Measurements from ENCODE around the gene SPG21.

The SPG21 gene

DNA sequence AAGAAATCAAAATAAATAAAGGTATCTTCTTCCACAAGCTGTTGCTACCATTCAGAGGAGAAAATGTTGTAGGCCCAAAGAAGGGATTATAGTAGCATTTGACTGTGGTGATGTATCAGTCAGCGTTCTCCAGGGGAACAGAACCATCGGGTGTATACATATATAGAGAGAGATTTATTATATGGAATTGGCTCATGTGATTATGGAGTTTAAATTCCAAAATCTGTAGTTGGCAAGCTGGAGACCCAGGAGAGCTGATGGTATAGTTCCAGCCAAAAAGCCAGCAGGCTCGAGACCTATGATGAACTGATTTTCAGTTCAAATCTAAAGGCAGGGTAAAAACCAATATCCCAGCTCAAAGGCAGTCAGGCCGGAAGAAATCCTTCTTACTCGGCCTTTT is 7.4 kb upstream of the SPG21 start:
- FAIRE-seq (no peak), DNase-seq (ENCODE audit: insufficient read length, low spot score) (no peak)

- no peak for FAIRE-seq
- no peak for DNase-seq (ENCODE audit: insufficient read length, low spot score)
Observed at GRCh38 chr15:64993290-64993689, 3.6 kb upstream of the SPG21 start.

DNA sequence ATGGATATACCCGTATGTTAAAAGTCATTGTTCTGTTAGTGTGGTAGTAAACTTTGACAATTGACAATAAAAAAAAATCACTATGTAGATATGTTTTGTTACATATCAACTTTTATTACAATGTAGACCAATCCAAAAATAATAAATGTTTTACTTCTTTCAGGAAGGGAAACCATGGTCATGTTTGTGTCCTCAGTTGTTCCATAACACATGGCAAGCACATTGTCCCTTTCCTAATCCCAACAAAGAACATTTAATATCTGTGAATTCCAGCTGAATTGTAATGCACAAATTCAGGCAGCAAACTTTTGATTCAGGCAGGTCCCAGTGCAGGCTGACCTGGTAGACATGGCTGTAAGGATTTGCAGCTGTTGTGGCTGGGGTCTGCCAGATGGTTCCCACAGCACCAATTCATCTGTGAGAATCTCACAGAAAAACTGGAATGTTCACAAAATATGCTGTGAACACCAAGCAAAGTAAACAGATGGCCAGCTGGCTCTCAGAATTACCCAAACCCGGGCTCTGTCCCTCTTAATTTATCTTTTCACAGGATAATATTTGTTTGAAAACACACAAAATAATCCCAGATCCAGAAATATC is 1.9 kb upstream of the SPG21 start:
- FAIRE-seq, result no peak
- DNase-seq (ENCODE audit: insufficient read length, low spot score), result no peak

GRCh38 chr15:64990168-64990470 is 405 bp upstream of the SPG21 start:
- FAIRE-seq (no peak), DNase-seq (ENCODE audit: insufficient read length, low spot score) (peak; percentile 12)

- FAIRE-seq (no peak), DNase-seq (ENCODE audit: insufficient read length, low spot score) (no peak)
Observed at GRCh38 chr15:64987136-64987535, 2.6 kb downstream of the SPG21 start.

DNA sequence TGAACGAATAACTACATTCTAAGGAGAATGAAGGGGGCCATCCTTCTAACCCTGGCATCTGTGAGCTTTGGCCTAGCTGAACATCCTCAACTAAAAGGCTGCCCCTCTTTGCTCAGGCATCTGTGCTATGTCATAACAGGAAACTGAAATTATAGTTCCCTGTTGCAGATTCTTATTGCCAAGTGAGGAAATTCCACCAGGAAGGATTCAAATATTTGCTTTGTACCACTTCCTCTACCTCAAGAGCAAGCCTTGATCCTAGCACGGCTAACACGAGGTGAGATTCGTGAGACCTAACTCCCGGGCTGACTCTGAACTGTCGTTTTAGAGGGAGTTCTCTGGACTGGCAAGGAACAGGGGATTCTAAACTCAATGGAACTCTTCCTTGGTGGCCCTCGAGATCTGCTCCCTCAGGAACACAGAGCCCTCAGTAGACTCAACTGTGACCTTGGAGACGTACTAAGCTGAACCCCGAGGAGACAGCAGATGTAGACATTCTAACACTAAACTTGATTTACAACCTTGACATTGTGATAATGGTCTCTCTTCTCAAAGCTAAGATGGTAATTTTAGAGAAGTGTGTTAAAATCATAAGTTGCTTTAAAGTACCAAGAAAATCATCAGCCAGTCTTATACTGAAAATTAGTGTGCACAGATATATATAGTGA is 4.2 kb downstream of the SPG21 start:
- DNase-seq (ENCODE audit: insufficient read length, low spot score) (no peak), FAIRE-seq (no peak)

GRCh38 chr15:64982472-64982871 is 7.2 kb downstream of the SPG21 start:
- DNase-seq (ENCODE audit: insufficient read length, low spot score) (no peak), FAIRE-seq (no peak)

DNA sequence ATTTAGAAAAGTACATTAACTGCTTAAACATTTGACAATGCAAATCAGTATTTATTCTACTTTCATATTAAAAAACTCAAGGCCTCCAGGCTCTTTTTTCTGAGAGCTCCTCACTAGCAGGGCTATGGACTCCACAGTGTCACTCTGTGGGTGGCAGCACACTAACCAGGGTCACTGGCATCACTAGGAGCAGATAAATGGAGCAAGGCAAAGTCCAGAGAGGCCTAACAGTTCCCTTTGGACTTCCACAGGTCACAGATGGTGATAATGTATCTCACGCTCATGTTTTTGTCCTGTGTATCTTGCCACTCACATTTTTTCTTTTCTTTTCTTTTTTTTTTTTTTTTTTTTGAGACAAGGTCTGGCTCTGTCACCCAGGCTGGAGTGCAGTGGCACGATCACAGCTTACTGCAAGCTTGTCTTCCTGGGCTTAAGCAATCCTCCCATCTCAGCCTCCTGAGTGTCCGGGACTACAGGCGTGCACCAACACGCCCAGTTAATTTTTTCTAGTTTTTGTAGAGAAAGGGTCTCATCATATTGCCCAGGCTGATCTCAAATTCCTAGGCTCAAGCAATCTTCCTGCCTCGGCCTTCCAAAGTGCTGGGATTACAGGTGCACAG is 7.8 kb downstream of the SPG21 start:
- FAIRE-seq (no peak), DNase-seq (ENCODE audit: insufficient read length, low spot score) (no peak)

DNA sequence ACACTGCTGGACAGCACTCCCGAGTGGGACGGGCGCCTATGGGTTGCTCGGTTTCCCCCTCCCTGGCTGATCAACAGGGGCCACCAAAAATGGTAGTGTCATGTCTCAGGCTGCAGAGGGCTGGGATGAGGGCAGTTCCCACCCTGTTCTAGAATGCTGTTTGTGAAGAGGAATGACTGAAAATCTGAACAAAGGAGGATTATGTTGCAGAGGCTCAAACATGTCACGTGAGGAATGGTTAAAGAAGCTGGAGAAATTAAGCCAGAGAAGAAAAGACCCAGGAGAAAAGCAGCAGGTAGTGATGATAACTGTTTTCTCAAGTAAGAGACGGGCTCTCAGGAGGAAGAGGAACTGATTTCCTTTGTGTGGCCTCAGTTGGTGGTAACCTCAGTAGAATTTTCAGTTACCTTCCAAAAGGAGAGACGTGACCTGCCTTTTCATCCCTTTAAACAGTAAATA is 10.4 kb downstream of the SPG21 start:
- no peak for FAIRE-seq

GRCh38 chr15:64975390-64975789 is 14.3 kb downstream of the SPG21 start:
- DNase-seq (ENCODE audit: insufficient read length, low spot score) (no peak), FAIRE-seq (no peak)

More for the DNA sequence above, 10.4 kb downstream of the SPG21 start:
- no peak for DNase-seq (ENCODE audit: insufficient read length, low spot score)

DNA sequence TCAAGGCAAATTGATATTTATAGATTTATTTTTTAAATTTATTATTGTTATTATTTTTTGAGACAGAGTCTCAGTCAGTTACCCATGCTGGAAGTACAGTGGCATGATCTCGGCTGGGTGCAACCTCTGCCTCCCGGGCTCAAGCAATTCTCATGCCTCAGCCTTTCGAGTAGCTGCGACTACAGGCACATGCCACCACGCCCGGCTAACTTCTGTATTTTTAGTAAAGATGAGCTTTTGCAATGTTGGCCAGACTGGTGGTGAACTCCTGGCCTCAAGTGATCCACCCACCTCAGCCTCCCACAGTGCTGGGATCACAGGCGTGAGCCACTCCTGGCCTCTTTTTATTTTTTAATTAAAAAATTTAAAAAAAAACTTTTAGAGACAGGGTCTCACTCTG is 19.0 kb downstream of the SPG21 start:
- DNase-seq (ENCODE audit: insufficient read length, low spot score) (no peak), FAIRE-seq (no peak)

- DNase-seq (ENCODE audit: insufficient read length, low spot score) (no peak), FAIRE-seq (no peak)
Observed at GRCh38 chr15:64969401-64969800, 20.3 kb downstream of the SPG21 start.

DNA sequence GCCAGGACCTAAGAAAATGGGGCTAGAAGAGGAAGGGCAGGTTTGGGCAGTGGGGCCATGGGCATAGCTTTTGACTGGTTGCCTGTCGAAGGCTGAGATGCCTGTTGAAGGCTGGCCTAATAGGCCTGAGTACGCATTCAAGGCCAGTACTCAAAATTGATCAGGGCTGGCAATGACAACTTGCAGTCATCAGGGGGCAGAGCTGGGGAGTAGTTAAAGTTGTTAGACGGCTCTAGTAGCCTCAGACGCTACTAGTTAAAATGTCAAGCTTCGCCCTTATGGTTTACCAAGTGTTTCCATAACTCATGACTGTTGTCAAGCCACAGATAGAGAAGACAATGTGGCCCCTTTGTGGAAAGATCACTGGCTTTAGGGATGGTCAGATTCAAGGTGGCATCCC is 28.7 kb downstream of the SPG21 start:
- DNase-seq (ENCODE audit: insufficient read length, low spot score) (no peak), FAIRE-seq (no peak)

- no peak for FAIRE-seq
- no peak for DNase-seq (ENCODE audit: insufficient read length, low spot score)
Observed at GRCh38 chr15:64960153-64960552, 29.6 kb downstream of the SPG21 start.

DNA sequence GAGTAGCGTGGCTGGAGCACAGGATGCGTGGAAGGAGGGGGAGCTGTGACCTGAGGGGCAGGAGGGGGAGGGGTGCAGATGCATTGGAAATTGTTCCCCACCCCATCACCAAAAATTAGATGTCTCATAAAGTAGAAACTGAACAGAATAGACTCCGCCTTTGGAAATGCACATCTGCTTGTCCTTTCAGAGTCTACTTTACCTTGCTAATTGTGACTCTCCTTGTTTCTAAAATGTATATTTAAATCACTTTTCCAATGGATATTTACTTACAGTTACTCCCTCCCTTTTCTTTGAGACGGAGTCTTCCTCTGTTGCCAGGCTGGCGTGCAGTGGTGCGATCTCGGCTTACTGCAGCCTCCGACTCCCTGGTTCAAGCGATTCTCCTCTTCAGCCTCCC is 30.6 kb downstream of the SPG21 start:
- no peak for FAIRE-seq
- no peak for DNase-seq (ENCODE audit: insufficient read length, low spot score)

- DNase-seq (ENCODE audit: insufficient read length, low spot score) (no peak), FAIRE-seq (no peak)
Observed at GRCh38 chr15:64954395-64954794, 35.3 kb downstream of the SPG21 start.

GRCh38 chr15:64951777-64952418 is 37.8 kb downstream of the SPG21 start:
- no peak for FAIRE-seq
- no peak for DNase-seq (ENCODE audit: insufficient read length, low spot score)

DNA sequence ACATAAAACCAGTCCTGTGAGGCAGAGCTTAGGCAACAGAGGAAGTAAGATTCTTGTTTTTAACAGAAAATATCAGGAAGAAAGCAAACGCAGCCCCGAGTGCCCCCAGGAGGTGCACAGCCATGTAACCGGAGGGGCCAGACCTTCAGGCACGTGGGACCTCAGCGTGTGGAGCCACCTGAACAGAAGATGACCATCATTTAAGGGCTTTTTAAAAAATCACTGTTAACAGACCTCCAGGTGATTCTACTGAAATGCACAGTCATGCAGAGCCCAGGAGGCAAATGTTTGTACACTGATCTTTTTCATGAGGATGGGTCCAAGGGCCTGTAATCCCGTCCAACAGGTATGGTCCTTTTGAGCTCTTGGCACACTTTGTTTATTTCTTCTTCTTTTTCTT is 38.8 kb downstream of the SPG21 start:
- DNase-seq (ENCODE audit: insufficient read length, low spot score) (no peak), FAIRE-seq (no peak)

DNA sequence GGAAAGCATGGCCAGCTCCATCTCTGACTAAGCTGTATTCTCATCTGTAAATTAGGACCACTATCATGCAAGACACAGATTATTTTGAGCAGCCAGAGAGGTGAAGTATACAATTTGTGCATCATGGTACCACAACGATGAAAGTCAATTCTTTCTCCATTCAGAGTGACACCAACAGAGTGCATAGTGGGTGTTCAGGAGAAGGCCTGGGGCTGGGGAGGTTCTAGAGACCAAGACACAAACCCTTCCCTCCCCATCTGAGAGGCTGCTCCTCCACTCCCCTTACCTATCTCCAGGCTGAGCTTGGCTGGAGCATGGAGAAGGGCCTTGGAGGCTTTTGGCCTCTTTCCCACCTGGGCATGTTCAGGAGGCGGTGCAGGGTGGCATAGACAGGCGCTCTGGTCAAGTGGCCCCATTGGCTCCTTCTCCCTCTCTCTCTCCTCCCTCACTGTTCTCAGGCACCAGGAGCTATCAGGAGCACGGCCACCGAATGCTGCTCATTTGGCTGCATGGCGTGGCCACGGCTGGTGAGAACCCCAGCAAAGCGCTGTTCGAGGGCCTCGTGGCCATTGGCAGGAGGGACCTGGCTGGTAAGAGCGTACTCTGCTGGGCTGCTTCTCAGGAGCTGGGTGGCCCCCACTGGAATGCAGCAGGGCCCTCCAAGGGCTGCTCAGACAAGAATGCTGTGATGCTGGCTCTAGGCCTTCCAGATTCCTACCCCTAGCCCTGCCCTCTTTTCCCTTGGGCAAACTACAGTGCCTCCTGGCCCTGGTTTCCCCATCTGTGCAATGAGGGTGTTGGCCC is 40.1 kb downstream of the SPG21 start:
- FAIRE-seq (no peak), DNase-seq (ENCODE audit: insufficient read length, low spot score) (no peak)

DNA sequence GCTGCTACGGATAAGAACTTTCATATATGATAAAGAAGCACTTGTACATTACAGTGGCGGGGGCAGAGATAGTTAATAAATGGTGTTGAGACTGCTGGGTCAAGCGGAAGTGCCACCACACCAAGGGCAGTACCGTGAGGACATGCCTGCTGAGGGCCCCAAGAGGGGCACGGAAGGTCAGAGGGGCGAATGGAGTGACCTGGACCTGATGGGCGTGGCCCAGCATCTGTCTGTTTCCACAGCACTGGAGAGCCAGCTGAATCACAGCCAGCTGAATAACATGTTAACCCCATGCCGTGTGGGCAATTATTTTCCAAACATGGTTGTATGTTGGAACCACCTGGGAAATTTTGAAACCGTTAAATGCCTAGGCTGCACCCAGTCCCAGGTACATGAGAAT is 40.8 kb downstream of the SPG21 start:
- FAIRE-seq, result no peak
- no peak for DNase-seq (ENCODE audit: insufficient read length, low spot score)

DNA sequence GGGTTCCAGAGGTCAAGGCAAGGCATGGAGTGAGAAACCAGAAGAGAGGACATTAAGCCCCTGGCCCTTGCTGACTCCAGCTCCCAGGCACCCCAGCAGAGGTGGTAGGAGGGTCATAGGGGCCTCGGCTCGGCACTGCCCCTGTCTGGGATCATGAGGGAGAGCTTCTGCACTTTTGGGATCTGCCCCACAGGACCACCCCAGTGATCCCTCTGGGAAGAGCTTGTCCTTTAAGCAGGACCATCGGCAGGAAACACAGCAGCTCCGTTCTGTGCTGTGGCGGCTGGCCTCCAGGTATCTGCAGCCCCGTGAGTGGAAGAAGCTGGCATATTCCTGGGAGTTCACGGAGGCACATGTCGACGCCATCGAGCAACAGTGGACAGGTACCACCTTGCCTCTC is 42.5 kb downstream of the SPG21 start:
- no peak for FAIRE-seq

More for the DNA sequence above, 42.5 kb downstream of the SPG21 start:
- no peak for DNase-seq (ENCODE audit: insufficient read length, low spot score)
